Measurements from ENCODE around the gene TNNT3. TPM values are rescaled to one million over a fixed set of nuclear protein-coding genes. Genes with fewer than 3 reads are reported as not detected.

Gene TNNT3
- total and polyA plus RNA-seq, 3 donors from 2014 or later, result 8.1 to 16.1 (median 13.1) TPM

- intact Hi-C loops (cut with DNase I; ENCODE audit: low total_unique reads), result no loop called here
- WGBS, 2 donors, result 54 to 63% methylated on average over 12 to 18 of the region's 18 CpGs
- Histone ChIP-seq H3K9me3 (no peaks in the 10 kb centered on the region), H3K27me3 (no peaks in the 10 kb centered on the region), H3K36me3 (ENCODE audit: low read depth, missing control alignments) (no peaks in the 10 kb centered on the region), H3K27ac (peak overlapping the region; percentile 55 to 87), H3K4me1 (peaks cover 26% of the 10 kb centered on the region), H3K4me3 (no peak overlapping the region)
- DNase-seq, result peak; percentile 45
- TF ChIP-seq, protein P1, sequence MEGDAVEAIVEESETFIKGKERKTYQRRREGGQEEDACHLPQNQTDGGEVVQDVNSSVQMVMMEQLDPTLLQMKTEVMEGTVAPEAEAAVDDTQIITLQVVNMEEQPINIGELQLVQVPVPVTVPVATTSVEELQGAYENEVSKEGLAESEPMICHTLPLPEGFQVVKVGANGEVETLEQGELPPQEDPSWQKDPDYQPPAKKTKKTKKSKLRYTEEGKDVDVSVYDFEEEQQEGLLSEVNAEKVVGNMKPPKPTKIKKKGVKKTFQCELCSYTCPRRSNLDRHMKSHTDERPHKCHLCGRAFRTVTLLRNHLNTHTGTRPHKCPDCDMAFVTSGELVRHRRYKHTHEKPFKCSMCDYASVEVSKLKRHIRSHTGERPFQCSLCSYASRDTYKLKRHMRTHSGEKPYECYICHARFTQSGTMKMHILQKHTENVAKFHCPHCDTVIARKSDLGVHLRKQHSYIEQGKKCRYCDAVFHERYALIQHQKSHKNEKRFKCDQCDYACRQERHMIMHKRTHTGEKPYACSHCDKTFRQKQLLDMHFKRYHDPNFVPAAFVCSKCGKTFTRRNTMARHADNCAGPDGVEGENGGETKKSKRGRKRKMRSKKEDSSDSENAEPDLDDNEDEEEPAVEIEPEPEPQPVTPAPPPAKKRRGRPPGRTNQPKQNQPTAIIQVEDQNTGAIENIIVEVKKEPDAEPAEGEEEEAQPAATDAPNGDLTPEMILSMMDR (IDR thresholded peaks at IDR 0.05), result no peak
- no peak for TF ChIP-seq POLR2A (IDR thresholded peaks at IDR 0.05)
Measured at GRCh38 chr11:1921574-1922141, 2.2 kb downstream of the TNNT3 start.

DNA sequence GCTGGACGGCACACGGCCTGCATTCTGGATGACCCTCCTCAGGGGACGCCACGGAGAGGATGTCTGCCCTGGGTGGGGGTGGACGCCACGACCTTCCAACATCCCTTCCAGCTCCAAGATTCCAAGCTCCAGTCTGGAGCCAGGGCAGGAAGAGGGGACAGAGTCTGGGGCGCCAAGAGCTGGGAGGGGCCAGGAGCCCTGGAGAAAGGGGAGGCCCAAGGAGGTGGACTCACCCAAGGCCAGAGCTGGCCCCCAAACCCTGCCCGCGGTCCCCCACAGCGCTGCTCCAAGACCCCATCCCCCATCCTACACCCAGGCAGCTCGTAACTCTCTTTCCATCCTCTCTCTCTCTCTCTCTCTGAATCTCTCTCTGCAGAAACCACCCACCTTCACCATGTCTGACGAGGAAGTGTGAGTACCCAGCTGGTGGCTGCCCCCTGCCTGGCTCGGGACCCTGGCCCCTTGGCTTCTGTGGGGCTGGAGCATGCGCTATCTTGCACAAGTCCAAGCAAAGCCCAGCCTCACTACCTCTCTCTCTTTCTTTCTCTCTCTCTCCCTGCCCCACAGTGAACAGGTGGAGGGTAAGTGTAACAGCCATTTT, 3.1 kb downstream of the TNNT3 start:
- intact Hi-C loops (cut with DNase I; ENCODE audit: low total_unique reads), result no loop called here
- peak overlapping the region; percentile 55 to 87 for H3K27ac ChIP-seq
- H3K4me3 ChIP-seq, result no peak overlapping the region
- no peaks in the 10 kb centered on the region for H3K36me3 ChIP-seq (ENCODE audit: low read depth, missing control alignments)
- no peaks in the 10 kb centered on the region for H3K27me3 ChIP-seq
- WGBS, 2 donors, result 53 to 58% methylated on average over 12 to 13 of the region's 14 CpGs
- no peaks in the 10 kb centered on the region for H3K9me3 ChIP-seq
- no peak for DNase-seq
- TF ChIP-seq, protein P1 (IDR thresholded peaks at IDR 0.05), result no peak
- no peak for TF ChIP-seq POLR2A (IDR thresholded peaks at IDR 0.05)
- peaks cover 26% of the 10 kb centered on the region for H3K4me1 ChIP-seq

DNA sequence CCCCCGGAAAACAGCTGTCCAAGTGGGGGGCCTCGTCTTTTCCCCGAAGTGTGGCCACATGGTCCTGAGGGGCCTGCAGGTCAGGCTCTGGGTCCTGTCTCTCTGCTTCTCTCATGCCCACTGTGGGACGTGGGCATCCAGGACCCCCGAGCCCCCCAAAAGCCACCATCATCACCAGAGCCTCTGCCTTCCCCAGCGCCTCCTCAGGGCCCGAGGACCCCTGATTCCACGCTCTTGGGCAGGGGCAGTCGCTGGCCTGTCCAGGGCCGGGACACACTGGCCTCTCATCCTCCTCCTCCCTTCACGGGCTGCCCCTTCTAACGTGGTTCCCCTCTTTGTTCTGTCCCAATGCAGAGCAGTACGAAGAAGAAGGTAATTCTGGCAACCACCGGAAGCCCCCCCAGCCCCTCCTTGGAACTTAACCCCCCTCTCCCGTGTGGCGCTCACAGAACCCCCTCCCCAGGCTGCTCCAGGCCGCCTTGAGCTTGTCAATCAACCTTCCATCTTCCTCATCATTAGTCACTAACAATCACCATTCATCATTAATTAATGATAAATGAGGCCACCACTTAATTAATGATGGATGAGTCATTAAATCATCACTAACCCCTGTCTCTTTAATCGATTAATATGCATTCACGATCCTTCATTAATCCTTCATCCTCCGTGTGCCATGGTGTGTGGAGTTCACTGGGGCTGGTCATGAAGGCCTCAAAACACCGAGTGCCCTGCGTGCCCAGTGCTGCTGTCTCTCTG, 3.9 kb downstream of the TNNT3 start:
- H3K4me3 ChIP-seq, result no peak overlapping the region
- H3K36me3 ChIP-seq (ENCODE audit: low read depth, missing control alignments), result no peaks in the 10 kb centered on the region
- WGBS, 2 donors, result 86 to 90% methylated on average over 20 to 22 of the region's 22 CpGs
- TF ChIP-seq, protein P1 (IDR thresholded peaks at IDR 0.05), result no peak
- TF ChIP-seq POLR2A (IDR thresholded peaks at IDR 0.05), result no peak
- no peak for DNase-seq
- intact Hi-C loops (cut with DNase I; ENCODE audit: low total_unique reads), result no loop called here
- no peak overlapping the region for H3K27ac ChIP-seq
- H3K27me3 ChIP-seq, result no peaks in the 10 kb centered on the region
- no peaks in the 10 kb centered on the region for H3K9me3 ChIP-seq
- H3K4me1 ChIP-seq, result peaks cover 33% of the 10 kb centered on the region

- Histone ChIP-seq H3K36me3 (ENCODE audit: low read depth, missing control alignments) (no peaks in the 10 kb centered on the region), H3K4me1 (peaks cover 33% of the 10 kb centered on the region), H3K27ac (peak overlapping the region in 1 of 2 donors; percentile 19), H3K9me3 (no peaks in the 10 kb centered on the region), H3K27me3 (no peaks in the 10 kb centered on the region), H3K4me3 (no peak overlapping the region)
- DNase-seq, result no peak
- TF ChIP-seq, protein P1 (IDR thresholded peaks at IDR 0.05), result no peak
- no peak for TF ChIP-seq POLR2A (IDR thresholded peaks at IDR 0.05)
- 69 to 79% methylated on average over 17 of the region's 17 CpGs for WGBS, 2 donors
- intact Hi-C loops (cut with DNase I; ENCODE audit: low total_unique reads), result no loop called here
Measured at GRCh38 chr11:1924181-1924580, 4.7 kb downstream of the TNNT3 start.

Measured in testis (tissue), 3 donors.